ENCODE results near the gene GALNT16.

DNA sequence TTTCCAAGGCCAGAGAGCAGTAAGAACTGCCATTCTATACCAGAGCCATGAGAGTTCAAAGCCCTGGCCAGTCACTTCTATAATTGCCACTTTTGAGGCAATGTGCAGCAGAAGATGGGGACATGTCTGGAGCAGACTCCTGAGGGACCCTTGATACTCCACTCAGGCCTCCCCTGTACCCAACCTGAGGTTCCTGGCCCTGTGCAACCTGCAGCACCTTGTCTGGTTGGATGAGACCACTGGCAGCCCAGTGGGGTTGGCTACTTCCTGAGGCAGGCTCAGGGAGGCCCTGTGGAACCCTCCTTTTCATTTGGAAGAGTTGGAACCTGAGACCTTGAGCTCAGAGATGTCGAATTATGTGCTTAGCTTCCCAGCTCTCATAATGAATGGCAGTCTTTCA, 54.4 kb downstream of the GALNT16 start:
- TF ChIP-seq ARNTL (CRISPR knock-in tag; IDR thresholded peaks at IDR 0.05; ENCODE audit: borderline replicate concordance, low read depth) (no peak), RARB (CRISPR knock-in tag; IDR thresholded peaks at IDR 0.05) (no peak), CSDC2 (CRISPR knock-in tag; IDR thresholded peaks at IDR 0.05) (no peak), PPARA (CRISPR knock-in tag; IDR thresholded peaks at IDR 0.05; ENCODE audit: borderline replicate concordance) (no peak), SNAI2 (CRISPR knock-in tag; IDR thresholded peaks at IDR 0.05) (no peak), GLIS3 (CRISPR knock-in tag; IDR thresholded peaks at IDR 0.05) (no peak), BACH2 (CRISPR knock-in tag; IDR thresholded peaks at IDR 0.05; ENCODE audit: borderline replicate concordance) (no peak), ZFP3 (CRISPR knock-in tag; IDR thresholded peaks at IDR 0.05) (no peak)
- TF ChIP-seq, protein P1, sequence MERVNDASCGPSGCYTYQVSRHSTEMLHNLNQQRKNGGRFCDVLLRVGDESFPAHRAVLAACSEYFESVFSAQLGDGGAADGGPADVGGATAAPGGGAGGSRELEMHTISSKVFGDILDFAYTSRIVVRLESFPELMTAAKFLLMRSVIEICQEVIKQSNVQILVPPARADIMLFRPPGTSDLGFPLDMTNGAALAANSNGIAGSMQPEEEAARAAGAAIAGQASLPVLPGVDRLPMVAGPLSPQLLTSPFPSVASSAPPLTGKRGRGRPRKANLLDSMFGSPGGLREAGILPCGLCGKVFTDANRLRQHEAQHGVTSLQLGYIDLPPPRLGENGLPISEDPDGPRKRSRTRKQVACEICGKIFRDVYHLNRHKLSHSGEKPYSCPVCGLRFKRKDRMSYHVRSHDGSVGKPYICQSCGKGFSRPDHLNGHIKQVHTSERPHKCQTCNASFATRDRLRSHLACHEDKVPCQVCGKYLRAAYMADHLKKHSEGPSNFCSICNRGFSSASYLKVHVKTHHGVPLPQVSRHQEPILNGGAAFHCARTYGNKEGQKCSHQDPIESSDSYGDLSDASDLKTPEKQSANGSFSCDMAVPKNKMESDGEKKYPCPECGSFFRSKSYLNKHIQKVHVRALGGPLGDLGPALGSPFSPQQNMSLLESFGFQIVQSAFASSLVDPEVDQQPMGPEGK (CRISPR knock-in tag; IDR thresholded peaks at IDR 0.05; ENCODE audit: borderline replicate concordance) = no peak
- TF ChIP-seq, protein P2, sequence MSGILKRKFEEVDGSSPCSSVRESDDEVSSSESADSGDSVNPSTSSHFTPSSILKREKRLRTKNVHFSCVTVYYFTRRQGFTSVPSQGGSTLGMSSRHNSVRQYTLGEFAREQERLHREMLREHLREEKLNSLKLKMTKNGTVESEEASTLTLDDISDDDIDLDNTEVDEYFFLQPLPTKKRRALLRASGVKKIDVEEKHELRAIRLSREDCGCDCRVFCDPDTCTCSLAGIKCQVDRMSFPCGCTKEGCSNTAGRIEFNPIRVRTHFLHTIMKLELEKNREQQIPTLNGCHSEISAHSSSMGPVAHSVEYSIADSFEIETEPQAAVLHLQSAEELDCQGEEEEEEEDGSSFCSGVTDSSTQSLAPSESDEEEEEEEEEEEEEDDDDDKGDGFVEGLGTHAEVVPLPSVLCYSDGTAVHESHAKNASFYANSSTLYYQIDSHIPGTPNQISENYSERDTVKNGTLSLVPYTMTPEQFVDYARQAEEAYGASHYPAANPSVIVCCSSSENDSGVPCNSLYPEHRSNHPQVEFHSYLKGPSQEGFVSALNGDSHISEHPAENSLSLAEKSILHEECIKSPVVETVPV (CRISPR knock-in tag; IDR thresholded peaks at IDR 0.05) = no peak
- TF ChIP-seq, protein P3, sequence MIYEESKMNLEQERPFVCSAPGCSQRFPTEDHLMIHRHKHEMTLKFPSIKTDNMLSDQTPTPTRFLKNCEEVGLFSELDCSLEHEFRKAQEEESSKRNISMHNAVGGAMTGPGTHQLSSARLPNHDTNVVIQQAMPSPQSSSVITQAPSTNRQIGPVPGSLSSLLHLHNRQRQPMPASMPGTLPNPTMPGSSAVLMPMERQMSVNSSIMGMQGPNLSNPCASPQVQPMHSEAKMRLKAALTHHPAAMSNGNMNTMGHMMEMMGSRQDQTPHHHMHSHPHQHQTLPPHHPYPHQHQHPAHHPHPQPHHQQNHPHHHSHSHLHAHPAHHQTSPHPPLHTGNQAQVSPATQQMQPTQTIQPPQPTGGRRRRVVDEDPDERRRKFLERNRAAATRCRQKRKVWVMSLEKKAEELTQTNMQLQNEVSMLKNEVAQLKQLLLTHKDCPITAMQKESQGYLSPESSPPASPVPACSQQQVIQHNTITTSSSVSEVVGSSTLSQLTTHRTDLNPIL (CRISPR knock-in tag; IDR thresholded peaks at IDR 0.05; ENCODE audit: low read depth) = no peak

All from SK-N-SH treated with all-trans-retinoic acid at 6 μM for 48 hours (cell line).